ENCODE data around the gene TBCD.

Gene TBCD

GRCh38 chr17:82808921-82809905 is 57.3 kb downstream of the TBCD start:
- no peak for DNase-seq (ENCODE audit: low read depth in 3 of 3)

DNA sequence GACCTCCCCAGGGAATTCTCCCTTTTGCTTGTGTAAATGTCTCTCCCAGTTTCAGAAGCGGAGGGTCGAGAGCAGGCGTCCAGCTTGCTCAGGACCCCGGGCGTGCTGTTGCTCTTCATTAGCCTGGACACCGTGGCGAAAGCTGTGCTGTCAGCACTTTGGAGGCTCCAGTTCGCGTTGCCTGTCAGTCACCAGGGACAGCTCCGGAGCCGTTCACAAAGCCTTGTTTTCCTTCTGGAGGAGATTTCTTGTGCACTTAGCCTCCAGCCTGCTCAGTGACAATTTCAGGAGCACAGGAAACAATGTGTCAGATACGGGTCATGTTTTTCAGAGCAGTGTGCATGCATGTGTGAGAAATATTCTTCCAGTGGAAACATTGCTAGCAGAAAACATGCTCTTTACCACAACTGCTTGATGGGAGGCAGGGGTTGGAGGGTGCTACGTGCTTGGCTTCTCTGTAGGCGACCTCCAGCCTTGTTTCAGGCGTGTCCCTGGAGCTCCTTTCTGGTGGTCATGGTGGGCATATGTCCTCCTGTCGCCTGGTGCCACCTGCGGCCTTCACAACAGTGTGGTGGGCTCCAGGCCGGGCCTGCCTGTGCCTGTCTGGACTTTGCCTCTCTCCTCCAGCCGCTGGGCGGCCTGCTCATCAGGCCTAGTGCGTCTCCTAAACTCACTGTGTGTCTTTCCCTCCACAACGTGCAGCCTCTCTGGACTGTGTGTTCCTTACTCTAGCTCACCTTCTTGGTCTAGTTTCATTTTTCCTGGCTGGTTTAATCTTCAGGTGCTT is 59.0 kb downstream of the TBCD start:
- DNase-seq (ENCODE audit: low read depth in 3 of 3), result no peak

GRCh38 chr17:82812058-82812457 is 60.2 kb downstream of the TBCD start:
- DNase-seq (ENCODE audit: low read depth in 3 of 3), result no peak

DNA sequence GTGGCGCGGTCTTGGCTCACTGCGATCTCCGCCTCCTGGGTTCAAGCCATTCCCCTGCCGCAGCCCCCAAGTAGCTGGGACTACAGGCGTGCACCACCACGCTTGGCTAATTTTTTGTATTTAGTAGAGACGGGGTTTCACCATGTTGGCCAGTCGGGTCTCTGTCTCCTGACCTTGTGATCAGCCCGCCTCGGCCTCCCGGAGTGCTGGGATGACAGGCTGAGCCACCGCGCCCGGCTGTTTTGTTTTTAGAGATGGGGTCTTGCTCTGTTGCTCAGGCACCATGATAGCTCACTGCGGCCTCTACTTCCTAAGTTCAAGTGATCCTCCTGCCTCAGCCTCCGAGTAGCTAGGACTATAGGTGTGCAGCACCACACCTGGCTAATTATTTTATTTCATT is 60.7 kb downstream of the TBCD start:
- DNase-seq (ENCODE audit: low read depth in 3 of 3), result no peak

DNA sequence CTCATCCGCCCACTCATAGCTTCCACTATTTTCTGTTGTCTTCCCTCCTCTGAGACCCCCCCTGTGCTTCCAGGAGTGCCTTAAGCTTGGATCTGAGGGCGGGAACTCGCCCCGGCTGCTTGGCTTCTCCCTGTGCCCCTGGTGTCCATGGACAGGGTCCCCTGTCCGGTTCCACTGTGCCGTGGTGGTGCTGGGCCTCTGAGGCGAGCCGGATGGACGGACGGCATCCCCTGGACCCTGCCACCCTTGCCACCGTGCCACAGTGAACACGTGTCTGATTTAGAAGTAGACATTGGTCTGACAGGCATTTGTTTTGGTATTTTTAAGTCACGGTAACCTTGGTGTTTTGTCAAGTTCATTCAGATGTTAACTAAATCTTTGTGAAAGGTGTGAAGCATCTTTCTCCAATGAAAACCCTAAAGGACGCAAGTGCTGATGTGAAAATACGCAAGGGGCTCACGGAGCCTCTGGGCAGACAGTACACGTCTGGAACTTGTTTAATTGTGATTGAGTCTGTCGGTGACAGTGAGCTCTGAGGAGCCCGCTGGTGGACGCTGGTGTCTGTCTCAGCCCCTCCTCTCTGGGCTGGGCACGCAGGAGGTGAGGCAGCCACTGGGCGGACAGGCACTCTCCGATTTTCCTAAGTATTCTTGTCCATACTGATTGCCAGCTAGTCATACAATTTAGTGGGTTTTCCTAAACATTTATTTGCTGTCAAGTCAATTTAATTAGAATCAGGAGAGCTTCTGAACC is 61.6 kb downstream of the TBCD start:
- no peak for DNase-seq (ENCODE audit: low read depth in 3 of 3)

DNA sequence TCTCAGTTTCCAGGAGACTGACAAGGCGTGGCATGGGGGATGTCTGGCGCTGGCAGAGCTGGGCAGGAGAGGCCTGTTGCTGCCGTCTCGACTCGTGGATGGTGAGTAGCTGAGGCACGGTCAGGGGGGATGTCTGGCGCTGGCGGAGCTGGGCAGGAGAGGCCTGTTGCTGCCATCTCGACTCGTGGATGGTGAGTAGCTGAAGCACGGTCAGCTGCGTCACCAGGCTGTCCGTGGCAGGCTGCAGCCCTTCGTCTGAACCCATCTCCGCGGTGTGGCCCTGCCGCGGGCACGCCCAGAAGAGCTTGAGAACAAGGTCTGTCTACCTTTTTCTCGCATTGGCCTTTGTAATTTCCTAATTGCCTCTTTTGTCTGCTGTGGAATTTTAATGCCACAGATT is 63.0 kb downstream of the TBCD start:
- DNase-seq (ENCODE audit: low read depth in 3 of 3), result no peak

- DNase-seq (ENCODE audit: low read depth in 3 of 3), result no peak
These were observed 63.5 kb downstream of the TBCD start for GRCh38 chr17:82815354-82815753.

GRCh38 chr17:82815790-82816305 is 64.0 kb downstream of the TBCD start:
- no peak for DNase-seq (ENCODE audit: low read depth in 3 of 3)

- no peak for DNase-seq (ENCODE audit: low read depth in 3 of 3)
These were observed 64.5 kb downstream of the TBCD start for GRCh38 chr17:82816358-82816757.

GRCh38 chr17:82817947-82818346 is 66.1 kb downstream of the TBCD start:
- no peak for DNase-seq (ENCODE audit: low read depth in 3 of 3)

- DNase-seq (ENCODE audit: low read depth in 3 of 3), result no peak
These were observed 68.7 kb downstream of the TBCD start for GRCh38 chr17:82820278-82821251.

DNA sequence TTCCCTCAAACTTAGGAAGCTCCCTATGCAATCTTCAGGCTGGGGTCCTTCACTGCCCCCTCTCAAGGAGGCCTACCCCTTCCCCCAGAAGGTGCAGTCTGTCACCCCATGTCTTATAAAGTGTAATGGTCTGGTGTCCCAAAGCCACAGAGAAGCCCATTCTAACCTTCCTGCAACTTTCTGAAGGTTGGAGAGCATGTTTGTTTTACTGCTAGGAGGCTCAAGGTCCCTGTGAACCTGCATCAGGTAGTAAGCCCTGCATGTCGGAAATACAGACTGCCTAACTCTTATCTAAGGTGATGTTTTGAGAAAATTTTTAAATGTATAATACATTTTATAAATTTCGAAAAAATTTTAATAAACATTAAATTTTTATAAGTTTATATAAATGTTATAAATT is 69.7 kb downstream of the TBCD start:
- no peak for DNase-seq (ENCODE audit: low read depth in 3 of 3)

DNA sequence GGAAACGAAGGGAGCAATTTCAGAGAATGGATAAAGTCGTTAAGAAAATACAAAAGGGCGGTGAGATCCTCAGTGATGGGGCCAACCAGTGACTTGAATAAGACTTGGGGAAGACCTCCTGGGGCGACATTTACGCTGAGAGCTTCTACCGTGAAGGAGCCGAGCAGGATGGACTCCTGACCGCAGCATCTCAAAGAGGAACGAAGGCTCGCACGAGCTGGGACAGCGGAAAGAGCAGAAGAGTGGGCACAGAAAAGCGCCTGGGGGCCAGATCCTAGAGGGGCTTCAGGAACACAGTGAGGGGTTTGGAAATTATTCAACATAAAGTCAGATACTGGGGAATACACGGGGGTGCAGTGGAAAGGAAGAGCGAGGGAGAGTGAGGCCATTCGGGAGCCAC is 70.4 kb downstream of the TBCD start:
- no peak for DNase-seq (ENCODE audit: low read depth in 3 of 3)

- DNase-seq (ENCODE audit: low read depth in 3 of 3), result no peak
These were observed 71.1 kb downstream of the TBCD start for GRCh38 chr17:82823004-82823403.

DNA sequence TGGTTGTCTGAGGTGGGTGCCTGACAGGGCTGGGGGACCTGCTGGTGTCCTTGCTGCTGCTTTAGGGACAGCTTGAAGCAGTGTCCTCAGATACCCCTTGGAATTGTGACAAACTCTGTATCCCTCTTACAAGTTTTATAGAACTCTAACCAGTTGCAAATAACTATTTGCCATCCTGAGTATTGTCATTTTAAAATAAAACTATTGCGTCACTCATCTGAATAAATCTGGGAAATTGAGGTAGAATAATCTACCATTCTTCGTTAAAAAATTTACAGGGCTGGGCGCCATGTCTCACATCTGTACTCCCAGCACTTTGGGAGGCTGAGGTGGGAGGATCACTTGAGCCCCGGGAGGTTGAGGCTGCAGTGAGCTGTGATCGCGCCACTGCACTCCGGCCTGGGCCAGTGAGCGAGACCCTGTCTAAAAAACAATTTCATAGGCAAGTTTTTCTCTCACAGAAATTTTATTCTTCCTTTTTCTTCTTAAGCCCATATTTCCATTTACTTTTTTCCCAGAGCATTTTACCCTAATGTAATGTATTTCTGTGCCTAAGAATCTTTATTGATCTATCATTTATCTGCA is 73.8 kb downstream of the TBCD start:
- no peak for DNase-seq (ENCODE audit: low read depth in 3 of 3)

DNA sequence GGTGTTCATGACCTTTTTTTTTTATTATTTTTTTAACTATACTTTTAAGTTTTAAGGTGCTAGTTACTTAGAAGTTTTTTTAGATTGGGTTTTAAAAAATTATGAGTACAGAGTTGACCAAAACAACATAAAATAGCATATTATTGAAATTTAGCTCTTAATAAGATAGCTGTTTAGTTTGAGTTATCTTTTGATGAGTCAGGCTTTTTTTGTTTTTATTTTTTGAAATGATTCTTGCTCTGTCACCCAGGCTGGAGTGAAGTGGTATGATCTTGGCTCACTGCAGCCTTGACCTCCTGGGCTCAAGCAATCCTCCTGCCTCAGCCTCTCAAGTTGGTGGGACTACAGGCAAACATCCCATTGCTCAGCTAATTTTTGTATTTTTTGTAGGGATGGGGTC is 74.3 kb downstream of the TBCD start:
- DNase-seq (ENCODE audit: low read depth in 3 of 3), result no peak

DNA sequence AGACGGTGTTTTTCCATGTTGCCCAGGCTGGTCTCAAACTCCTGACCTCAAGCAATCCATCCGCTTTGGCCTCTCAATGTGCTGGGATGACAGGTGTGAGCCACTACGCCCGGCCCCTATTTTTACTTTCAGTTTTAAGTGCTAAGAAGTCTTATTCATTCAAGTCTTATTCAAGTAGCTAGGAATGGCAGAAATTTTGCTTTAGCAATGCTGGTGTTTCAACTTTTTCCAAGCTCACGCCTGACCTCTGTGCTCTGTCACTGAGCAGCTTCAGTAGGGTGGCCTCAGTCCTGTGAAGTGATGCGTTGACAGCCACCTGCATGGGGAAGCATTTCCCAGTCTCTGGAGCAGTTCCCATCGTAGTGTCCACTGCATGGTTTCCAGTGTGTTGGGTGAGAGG is 75.1 kb downstream of the TBCD start:
- no peak for DNase-seq (ENCODE audit: low read depth in 3 of 3)

- no peak for DNase-seq (ENCODE audit: low read depth in 3 of 3)
These were observed 77.1 kb downstream of the TBCD start for GRCh38 chr17:82828875-82829487.

GRCh38 chr17:82830249-82830661 is 78.4 kb downstream of the TBCD start:
- DNase-seq (ENCODE audit: low read depth in 3 of 3), result no peak
